SK-N-SH (cell line): Measurements from ENCODE around the gene BCR. TPM values are rescaled to one million over a fixed set of nuclear protein-coding genes. Genes with fewer than 3 reads are reported as not detected.

Experiments used
- CTCF ChIA-PET: fragments of 300-600, 350-600 bp; formaldehyde crosslinking; extraction: SDS; loops from one replicate; lab custom pipeline; 2021; lab: Yijun Ruan, JAX
- POLR2A ChIA-PET: fragments of 350-600 bp; sonication (Branson Sonifier 250); formaldehyde crosslinking; extraction: SDS; loops from one replicate; lab custom pipeline; 2020; ENCODE audit warnings: antibody characterized with exemption, inconsistent platforms; lab: Yijun Ruan, JAX
- DNase-seq: peaks from one replicate; pipeline ENCODE4 v3.0.0; 2012
- H2AFZ ChIP-seq: fragments of 200-600 bp; sonication (generic); 2 replicates; pipeline ENCODE4 v1.8.1; 2016; ENCODE audit warnings: antibody characterized with exemption, mild to moderate bottlenecking, low read depth
- H3F3A ChIP-seq: fragments of 200-600 bp; sonication (generic); replicated peaks from 2 replicates; pipeline ENCODE3; 2016; ENCODE audit warnings: antibody characterized with exemption, mild to moderate bottlenecking; ENCODE audit not compliant: insufficient read depth
- H3K27ac ChIP-seq, 2 experiments: fragments of 200-500 bp in 1 of 2; fragments of 200-600 bp in 1 of 2; sonication (Bioruptor generic) in 1 of 2; sonication (generic), shearing (Covaris generic) in 1 of 2; 2 replicates each; pipeline versions ENCODE4 v1.5.1 to v1.6.1; 2014 to 2016; ENCODE audit warnings: low read depth in 2 of 2, inconsistent platforms in 1 of 2, low read length in 1 of 2, mild to moderate bottlenecking in 1 of 2, mixed read lengths in 1 of 2
- H3K27me3 ChIP-seq: fragments of 200-600 bp; sonication (generic), shearing (Covaris generic); 2 replicates; pipeline ENCODE4 v1.6.1; 2016; ENCODE audit warnings: mixed run types; ENCODE audit not compliant: insufficient read depth
- H3K36me3 ChIP-seq, 2 experiments: fragments of 200-500 bp in 1 of 2; fragments of 200-600 bp in 1 of 2; sonication (Bioruptor generic) in 1 of 2; sonication (generic) in 1 of 2; replicated peaks in 1 of 2; 2 replicates each; pipeline versions ENCODE3 to v1.5.1; 2014 to 2016; ENCODE audit warnings: low read length in 1 of 2, mild to moderate bottlenecking in 1 of 2; ENCODE audit not compliant: insufficient read depth in 2 of 2, control insufficient read depth in 1 of 2
- H3K4me1 ChIP-seq, 2 experiments: fragments of 200-500 bp in 1 of 2; fragments of 200-600 bp in 1 of 2; sonication (Bioruptor generic) in 1 of 2; sonication (generic), shearing (Covaris generic) in 1 of 2; 2 replicates each; pipeline versions ENCODE4 v1.5.1 to v1.6.1; 2014 to 2016; ENCODE audit warnings: low read depth in 1 of 2, low read length in 1 of 2, mixed run types in 1 of 2; ENCODE audit not compliant: insufficient read depth in 2 of 2, control insufficient read depth in 1 of 2
- H3K4me2 ChIP-seq: fragments of 200-600 bp; sonication (generic), shearing (Covaris generic); 2 replicates; pipeline ENCODE4 v1.6.1; 2017; ENCODE audit warnings: mixed run types
- H3K4me3 ChIP-seq, 2 experiments: fragments of 200-500 bp in 1 of 2; fragments of 200-600 bp in 1 of 2; sonication (Bioruptor generic) in 1 of 2; sonication (generic), shearing (Covaris generic) in 1 of 2; 2 replicates each; pipeline versions ENCODE4 v1.5.1 to v1.8.1; 2014 to 2016; ENCODE audit warnings: low read depth in 2 of 2, inconsistent platforms in 1 of 2, low read length in 1 of 2, mild to moderate bottlenecking in 1 of 2, mixed read lengths in 1 of 2, moderate library complexity in 1 of 2
- H3K79me2 ChIP-seq: fragments of 200-600 bp; sonication (generic); 2 replicates; pipeline ENCODE4 v1.8.1; 2017; ENCODE audit warnings: mild to moderate bottlenecking; ENCODE audit not compliant: insufficient read depth
- H3K9ac ChIP-seq: fragments of 200-600 bp; sonication (generic); 2 replicates; pipeline ENCODE4 v1.6.1; 2017; ENCODE audit warnings: mixed run types
- H3K9me2 ChIP-seq: fragments of 200-600 bp; sonication (generic); 2 replicates; pipeline ENCODE4 v1.6.1; 2017; ENCODE audit warnings: mixed run types
- H3K9me3 ChIP-seq: fragments of 200-600 bp; sonication (generic); 2 replicates; pipeline ENCODE4 v1.6.1; 2017; ENCODE audit warnings: mixed run types, mild to moderate bottlenecking, moderate library complexity
- H4K20me1 ChIP-seq: fragments of 200-600 bp; sonication (generic); 2 replicates; pipeline ENCODE4 v1.6.1; 2017; ENCODE audit warnings: mild to moderate bottlenecking, mixed run types; ENCODE audit not compliant: insufficient read depth
- CHD2 ChIP-seq: fragments of 150-350 bp; IDR thresholded peaks from 2 replicates; pipeline ENCODE4 v1.6.1; 2018; ENCODE audit warnings: low read length; ENCODE audit not compliant: partially characterized antibody
- EP300 ChIP-seq, 2 experiments: IDR thresholded peaks; 2 replicates each; pipeline versions ENCODE4 v1.4.0 to v1.6.1; 2012; ENCODE audit warnings: borderline replicate concordance in 1 of 2, low read depth in 1 of 2, low read length in 1 of 2
- EZH2phosphoT487 ChIP-seq: fragments of 200-600 bp; sonication (generic); IDR thresholded peaks from 2 replicates; pipeline ENCODE4 v1.6.1; 2017; ENCODE audit warnings: low read depth, mixed run types, mild to moderate bottlenecking, antibody characterized with exemption, moderate library complexity, borderline replicate concordance
- FOSL2 ChIP-seq: IDR thresholded peaks from 2 replicates; pipeline ENCODE4 v1.4.0; 2012; ENCODE audit warnings: low read depth, mild to moderate bottlenecking, moderate library complexity, borderline replicate concordance
- FOXJ3 ChIP-seq: sonication (generic); formaldehyde crosslinking; IDR thresholded peaks from 2 replicates; pipeline ENCODE4 v1.5.1; 2020; ENCODE audit warnings: mild to moderate bottlenecking, missing genetic modification reagents
- GABPA ChIP-seq: IDR thresholded peaks from 2 replicates; pipeline ENCODE4 v1.4.0; 2012; ENCODE audit warnings: low read depth, mild to moderate bottlenecking
- GATA2 ChIP-seq: sonication (generic); formaldehyde crosslinking; IDR thresholded peaks from 2 replicates; pipeline ENCODE4 v1.5.0; 2020; ENCODE audit warnings: mild to moderate bottlenecking, missing genetic modification reagents
- JUND ChIP-seq: IDR thresholded peaks from 2 replicates; pipeline ENCODE4 v1.4.0; 2012
- MXI1 ChIP-seq: IDR thresholded peaks from 2 replicates; pipeline ENCODE4 v1.6.1; 2012; ENCODE audit warnings: mild to moderate bottlenecking, low read depth, low read length, improper control_type of control experiment
- NFIC ChIP-seq: IDR thresholded peaks from 2 replicates; pipeline ENCODE4 v1.4.0; 2012; ENCODE audit warnings: borderline replicate concordance
- POLR2AphosphoS5 ChIP-seq: IDR thresholded peaks from 2 replicates; pipeline ENCODE4 v1.6.1; 2012; ENCODE audit warnings: low read depth, low read length
- RCOR1 ChIP-seq: fragments of 150-350 bp; IDR thresholded peaks from 2 replicates; pipeline ENCODE4 v1.6.1; 2017; ENCODE audit warnings: antibody characterized with exemption, low read length
- RXRA ChIP-seq: IDR thresholded peaks from 2 replicates; pipeline ENCODE4 v1.4.0; 2012; ENCODE audit warnings: low read depth, mild to moderate bottlenecking, borderline replicate concordance
- TCF12 ChIP-seq: IDR thresholded peaks from 2 replicates; pipeline ENCODE4 v1.4.0; 2012
- YY1 ChIP-seq: IDR thresholded peaks from 2 replicates; pipeline ENCODE4 v1.4.0; 2012; ENCODE audit warnings: low read depth, mild to moderate bottlenecking
- WGBS: methylation state at CpG from one replicate; pipeline ENCODE4 v1.1.6; 2017; ENCODE audit warnings: low lambda C conversion rate; 5-methylcytosine and 5-hydroxymethylcytosine counted together
- polyA plus RNA-seq, 3 experiments: library from polyadenylated mRNA; depleted of rRNA; stranded (reverse); fragments of >200 nt; gene quantifications; 2 replicates each; pipeline ENCODE4 v1.2.3, GENCODE V29; 2012
- TF ChIP-seq, protein P1 (sequence below): IDR thresholded peaks from 2 replicates; pipeline ENCODE4 v1.4.0; 2012; ENCODE audit warnings: low read depth
- TF ChIP-seq, protein P2 (sequence below): IDR thresholded peaks from 2 replicates; pipeline ENCODE4 v1.6.1; 2012; ENCODE audit warnings: mild to moderate bottlenecking, low read depth, low read length, moderate library complexity
- TF ChIP-seq, protein P3 (sequence below): fragments of 200-600 bp; sonication (generic); IDR thresholded peaks from 2 replicates; pipeline ENCODE4 v1.6.1; 2017; ENCODE audit warnings: antibody characterized with exemption, mild to moderate bottlenecking, moderate library complexity

BCR gene
- polyA plus RNA-seq, 1 of the 3 experiments (the other 2 are of a cell fraction), result 50.9 TPM

DNA sequence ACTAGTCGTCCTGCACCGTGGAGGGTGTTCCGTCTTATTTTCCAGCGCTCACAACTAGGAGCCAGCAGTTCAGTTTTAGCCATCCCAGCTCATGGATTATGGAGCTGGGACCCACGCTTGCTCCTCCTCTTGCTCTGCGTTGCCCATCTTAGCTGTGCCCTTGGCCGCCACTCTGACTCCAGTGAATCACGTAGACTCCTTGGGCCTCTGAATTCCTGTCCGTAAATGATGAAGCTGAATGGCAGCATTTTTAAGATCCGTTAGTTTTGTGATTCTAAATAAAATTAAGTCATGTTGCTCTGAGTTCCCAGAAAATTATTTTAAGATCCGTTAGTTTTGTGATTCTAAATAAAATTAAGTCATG lies 23.8 kb downstream of the BCR start:
- Histone ChIP-seq H3K4me2 (no peak overlapping the region), H4K20me1 (peaks cover 34% of the 10 kb centered on the region), H3K9ac (no peak overlapping the region), H3K9me2 (no peaks in the 10 kb centered on the region), H3K4me1 (peaks cover 0 to 34% of the 10 kb centered on the region in 2 experiments; a peak in 1 of 4 replicates), H3K4me3 (no peak overlapping the region), H2AFZ (no peak overlapping the region), H3K27me3 (no peaks in the 10 kb centered on the region), H3F3A (no peaks in the 10 kb centered on the region), H3K36me3 (no peaks in the 10 kb centered on the region), H3K9me3 (no peaks in the 10 kb centered on the region), H3K27ac (peak overlapping the region in 1 of 2 experiments; percentile 90; a peak in 2 of 4 replicates), H3K79me2 (peaks cover 46% of the 10 kb centered on the region)
- DNase-seq, result no peak
- 93% methylated on average over 8 of the region's 11 CpGs for WGBS
- POLR2A ChIA-PET, result no interaction called here
- no peak for TF ChIP-seq FOSL2
- TF ChIP-seq JUND, result no peak
- TF ChIP-seq GABPA, result no peak
- TF ChIP-seq, all 33 proteins: peak for 0
- CTCF ChIA-PET, result interaction anchor here (0.7 to 0.8 kb wide), 2 partner anchors 15 to 30 kb away, joined by 3 read pairs; no protein-coding TSS in a partner anchor

DNA sequence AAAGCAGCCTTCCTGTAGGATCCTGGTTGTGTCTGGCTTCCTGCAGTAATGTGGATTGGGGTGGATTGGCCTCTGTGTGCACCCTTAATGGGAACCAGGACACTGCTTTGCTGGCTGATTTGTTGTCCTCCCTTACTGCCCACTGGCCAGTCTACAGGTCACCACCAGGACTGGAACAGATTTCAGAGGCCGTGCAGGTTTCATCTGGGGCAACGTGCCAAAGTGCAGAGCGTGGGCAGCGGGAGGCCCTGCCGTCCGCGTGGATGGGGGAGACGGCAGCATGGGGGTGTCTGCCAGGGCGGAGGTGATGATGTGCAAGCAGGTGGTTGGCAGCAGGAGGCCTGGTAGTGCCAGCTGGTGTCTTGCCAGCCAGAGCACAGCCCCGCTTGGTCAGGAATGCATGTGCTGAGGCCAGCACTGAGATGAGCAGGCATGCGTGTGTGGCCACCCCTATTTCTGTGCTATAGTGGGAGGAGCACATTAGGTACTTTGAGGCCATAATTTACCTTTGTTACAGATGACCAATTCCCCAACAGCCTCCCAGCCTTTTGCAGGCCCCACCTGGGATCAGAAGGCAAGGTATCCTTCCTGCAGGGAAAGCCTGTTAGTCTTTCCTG lies 24.3 kb downstream of the BCR start:
- H3K27me3 ChIP-seq, result no peaks in the 10 kb centered on the region
- no peaks in the 10 kb centered on the region for H3F3A ChIP-seq
- H3K36me3 ChIP-seq, result no peaks in the 10 kb centered on the region
- peak overlapping the region in 1 of 2 experiments; percentile 90; a peak in 2 of 4 replicates for H3K27ac ChIP-seq
- peak; percentile 82 for DNase-seq
- CTCF ChIA-PET, result interaction anchor here (0.7 to 1.2 kb wide), 4 partner anchors 14 to 77 kb away, joined by 3 to 5 read pairs (median 3); no protein-coding TSS in a partner anchor
- peaks cover 0 to 34% of the 10 kb centered on the region in 2 experiments; a peak in 1 of 4 replicates for H3K4me1 ChIP-seq
- H2AFZ ChIP-seq, result no peak overlapping the region
- H4K20me1 ChIP-seq, result peaks cover 35% of the 10 kb centered on the region
- no peak overlapping the region for H3K4me3 ChIP-seq
- TF ChIP-seq FOXJ3 (peak; percentile 64; the same call in 1 of the 2 replicates), POLR2AphosphoS5 (no peak), RCOR1 (peak; percentile 75; the same call in 1 of the 2 replicates), EP300 (IDR thresholded peaks at IDR 0.05; ENCODE audit: borderline replicate concordance in 1 of 2, low read depth in 1 of 2, low read length in 1 of 2) (peak in 1 of 2 experiments; percentile 37; a peak in 1 of 4 replicates), NFIC (peak; percentile 76), RXRA (no peak), FOSL2 (no peak), MXI1 (peak; percentile 86), CHD2 (no peak), GATA2 (CRISPR knock-in tag) (peak; percentile 41; the same call in 1 of the 2 replicates), EZH2phosphoT487 (no peak), TCF12 (peak; percentile 52; the same call in 1 of the 2 replicates), YY1 (no peak)
- TF ChIP-seq, protein P1, sequence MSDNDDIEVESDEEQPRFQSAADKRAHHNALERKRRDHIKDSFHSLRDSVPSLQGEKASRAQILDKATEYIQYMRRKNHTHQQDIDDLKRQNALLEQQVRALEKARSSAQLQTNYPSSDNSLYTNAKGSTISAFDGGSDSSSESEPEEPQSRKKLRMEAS, result peak; percentile 32; the same call in 1 of the 2 replicates
- TF ChIP-seq, protein P2, sequence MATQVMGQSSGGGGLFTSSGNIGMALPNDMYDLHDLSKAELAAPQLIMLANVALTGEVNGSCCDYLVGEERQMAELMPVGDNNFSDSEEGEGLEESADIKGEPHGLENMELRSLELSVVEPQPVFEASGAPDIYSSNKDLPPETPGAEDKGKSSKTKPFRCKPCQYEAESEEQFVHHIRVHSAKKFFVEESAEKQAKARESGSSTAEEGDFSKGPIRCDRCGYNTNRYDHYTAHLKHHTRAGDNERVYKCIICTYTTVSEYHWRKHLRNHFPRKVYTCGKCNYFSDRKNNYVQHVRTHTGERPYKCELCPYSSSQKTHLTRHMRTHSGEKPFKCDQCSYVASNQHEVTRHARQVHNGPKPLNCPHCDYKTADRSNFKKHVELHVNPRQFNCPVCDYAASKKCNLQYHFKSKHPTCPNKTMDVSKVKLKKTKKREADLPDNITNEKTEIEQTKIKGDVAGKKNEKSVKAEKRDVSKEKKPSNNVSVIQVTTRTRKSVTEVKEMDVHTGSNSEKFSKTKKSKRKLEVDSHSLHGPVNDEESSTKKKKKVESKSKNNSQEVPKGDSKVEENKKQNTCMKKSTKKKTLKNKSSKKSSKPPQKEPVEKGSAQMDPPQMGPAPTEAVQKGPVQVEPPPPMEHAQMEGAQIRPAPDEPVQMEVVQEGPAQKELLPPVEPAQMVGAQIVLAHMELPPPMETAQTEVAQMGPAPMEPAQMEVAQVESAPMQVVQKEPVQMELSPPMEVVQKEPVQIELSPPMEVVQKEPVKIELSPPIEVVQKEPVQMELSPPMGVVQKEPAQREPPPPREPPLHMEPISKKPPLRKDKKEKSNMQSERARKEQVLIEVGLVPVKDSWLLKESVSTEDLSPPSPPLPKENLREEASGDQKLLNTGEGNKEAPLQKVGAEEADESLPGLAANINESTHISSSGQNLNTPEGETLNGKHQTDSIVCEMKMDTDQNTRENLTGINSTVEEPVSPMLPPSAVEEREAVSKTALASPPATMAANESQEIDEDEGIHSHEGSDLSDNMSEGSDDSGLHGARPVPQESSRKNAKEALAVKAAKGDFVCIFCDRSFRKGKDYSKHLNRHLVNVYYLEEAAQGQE, result no peak
- TF ChIP-seq, protein P3, sequence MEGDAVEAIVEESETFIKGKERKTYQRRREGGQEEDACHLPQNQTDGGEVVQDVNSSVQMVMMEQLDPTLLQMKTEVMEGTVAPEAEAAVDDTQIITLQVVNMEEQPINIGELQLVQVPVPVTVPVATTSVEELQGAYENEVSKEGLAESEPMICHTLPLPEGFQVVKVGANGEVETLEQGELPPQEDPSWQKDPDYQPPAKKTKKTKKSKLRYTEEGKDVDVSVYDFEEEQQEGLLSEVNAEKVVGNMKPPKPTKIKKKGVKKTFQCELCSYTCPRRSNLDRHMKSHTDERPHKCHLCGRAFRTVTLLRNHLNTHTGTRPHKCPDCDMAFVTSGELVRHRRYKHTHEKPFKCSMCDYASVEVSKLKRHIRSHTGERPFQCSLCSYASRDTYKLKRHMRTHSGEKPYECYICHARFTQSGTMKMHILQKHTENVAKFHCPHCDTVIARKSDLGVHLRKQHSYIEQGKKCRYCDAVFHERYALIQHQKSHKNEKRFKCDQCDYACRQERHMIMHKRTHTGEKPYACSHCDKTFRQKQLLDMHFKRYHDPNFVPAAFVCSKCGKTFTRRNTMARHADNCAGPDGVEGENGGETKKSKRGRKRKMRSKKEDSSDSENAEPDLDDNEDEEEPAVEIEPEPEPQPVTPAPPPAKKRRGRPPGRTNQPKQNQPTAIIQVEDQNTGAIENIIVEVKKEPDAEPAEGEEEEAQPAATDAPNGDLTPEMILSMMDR, result no peak
- H3K9me2 ChIP-seq, result no peaks in the 10 kb centered on the region
- no peak overlapping the region for H3K9ac ChIP-seq
- no peaks in the 10 kb centered on the region for H3K9me3 ChIP-seq
- WGBS, result 48% methylated on average over 11 of the region's 11 CpGs
- H3K79me2 ChIP-seq, result peaks cover 46% of the 10 kb centered on the region
- POLR2A ChIA-PET, result no interaction called here
- H3K4me2 ChIP-seq, result no peak overlapping the region
